HUDEP-2 (cell line): Measurements from ENCODE around the gene DDX51.

Experiments used
- DNase-seq, 76 experiments: peaks; one replicate each; lab custom pipeline; 2025; ENCODE audit not compliant: unreplicated experiment in 76 of 76; lab: John Stamatoyannopoulos, UW

DDX51 gene

DNA sequence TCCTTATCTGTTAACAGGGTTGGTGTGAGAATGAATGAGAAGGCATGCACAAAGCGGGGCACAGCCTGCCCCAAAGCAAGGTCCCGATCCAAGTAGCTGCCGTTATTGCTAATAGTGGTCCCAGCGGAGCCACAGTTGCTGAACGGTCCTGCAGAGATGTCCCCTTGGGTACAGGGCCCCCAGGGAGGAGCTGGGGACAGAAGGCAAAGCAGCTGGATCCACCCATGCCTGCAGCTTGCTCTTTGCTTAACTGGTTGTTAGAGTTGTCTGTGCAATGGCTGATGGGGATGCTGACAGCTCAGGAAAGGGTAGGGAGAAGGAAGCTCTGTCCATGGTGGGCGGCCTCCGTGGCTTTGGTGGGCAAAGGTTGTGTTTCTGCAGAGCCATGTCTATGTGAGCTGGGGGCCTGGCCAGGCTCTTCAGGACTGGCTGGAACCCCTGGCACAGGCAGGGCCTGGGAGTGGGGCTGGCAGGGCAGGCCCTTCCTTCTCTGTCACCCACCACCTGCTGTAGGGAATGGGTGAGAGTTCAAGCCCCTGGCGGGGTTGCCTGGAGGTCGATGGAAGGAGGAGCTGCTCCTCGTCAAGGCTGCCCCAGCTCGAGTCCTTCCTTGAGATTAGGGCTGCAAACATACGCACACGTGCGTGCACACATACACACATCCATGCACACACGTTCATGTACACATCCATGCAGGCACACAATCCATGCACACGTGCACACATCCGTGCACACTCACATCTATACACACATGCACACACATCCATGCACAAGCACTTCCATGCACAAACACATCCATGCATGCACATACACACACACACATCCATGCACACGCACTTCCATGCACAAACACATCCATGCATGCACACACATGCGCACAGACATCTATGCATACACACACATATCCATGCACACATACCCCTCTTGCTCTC is 35.6 kb upstream of the DDX51 start:
- no peak for DNase-seq

DNA sequence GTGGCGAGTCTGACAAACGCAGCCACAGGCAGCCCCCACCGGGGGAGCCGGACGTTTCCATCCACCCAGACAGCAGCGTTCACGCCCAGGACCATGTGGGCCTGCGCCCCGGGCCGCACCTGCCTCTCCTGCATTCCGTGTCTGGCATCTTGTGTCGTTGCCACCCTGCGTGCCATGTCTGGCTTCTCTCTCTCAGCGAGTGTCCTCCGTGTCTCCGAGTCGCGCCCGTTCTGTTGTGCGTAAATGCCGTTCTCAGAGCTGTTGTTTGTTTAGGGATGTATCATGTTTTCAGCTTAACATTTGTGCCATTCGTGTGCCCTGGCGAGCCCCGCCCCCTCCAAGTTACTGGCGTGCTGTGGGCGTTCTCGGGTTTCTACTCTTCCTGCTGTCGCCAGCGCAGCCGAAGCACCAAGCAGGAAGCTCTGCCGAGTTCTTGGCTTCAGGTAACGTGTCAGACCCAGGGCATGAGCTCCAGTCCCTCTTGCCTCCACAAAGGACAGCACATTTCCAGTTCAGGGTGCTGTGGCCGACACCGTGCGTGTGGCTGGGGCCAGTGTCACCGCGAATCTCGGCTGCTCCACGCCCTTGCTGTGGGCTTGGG is 34.8 kb upstream of the DDX51 start:
- no peak for DNase-seq

DNA sequence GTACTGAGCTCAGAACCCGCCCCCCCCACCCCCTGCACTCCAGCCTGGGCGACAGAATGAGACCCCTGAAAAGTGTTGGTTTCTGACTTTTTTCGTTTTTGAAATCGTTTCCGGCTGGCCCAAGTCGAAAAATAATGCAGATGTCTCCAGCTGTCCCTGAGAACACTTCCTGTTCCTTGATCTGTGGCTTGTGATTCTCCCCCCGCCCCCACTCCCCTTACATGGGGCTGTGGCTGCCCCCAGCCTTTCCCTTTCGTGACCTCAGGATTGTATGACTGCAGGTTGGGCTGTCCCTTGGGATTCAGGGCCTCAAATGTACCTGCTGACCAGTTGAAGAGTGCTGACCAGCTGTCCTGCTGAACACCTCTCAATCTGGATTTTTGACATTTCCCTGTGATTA is 34.2 kb upstream of the DDX51 start:
- no peak for DNase-seq

DNA sequence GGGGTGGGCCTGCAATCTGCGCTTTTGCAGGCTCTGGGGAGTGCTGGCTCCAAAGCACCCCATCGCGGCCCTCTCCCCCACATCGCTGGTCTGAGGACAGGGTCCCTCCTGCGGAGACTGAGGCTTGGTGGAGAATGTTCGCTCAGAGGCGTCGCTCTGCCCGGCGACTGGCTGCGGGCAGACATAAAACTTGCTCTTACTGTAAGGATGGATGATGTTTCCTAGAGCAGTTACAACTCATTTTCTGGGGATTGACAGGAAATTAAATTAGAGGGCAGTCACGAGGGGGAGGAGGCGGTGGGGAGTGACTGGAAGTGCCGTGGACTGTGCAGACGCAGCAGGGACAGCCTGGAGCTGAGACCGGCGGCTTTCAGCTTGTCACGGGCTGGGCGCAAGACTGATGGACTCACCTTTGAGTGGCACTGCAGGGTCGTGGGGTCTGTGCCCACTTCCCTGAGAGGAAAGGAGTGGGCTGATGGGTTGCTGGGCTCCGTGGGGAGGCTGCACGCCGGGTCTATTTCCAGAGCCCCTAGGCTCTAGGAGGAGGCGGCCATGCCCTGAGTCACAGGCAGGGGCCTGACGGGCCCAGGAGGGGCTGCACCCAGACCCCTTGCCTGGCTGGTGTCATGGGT is 32.9 kb upstream of the DDX51 start:
- no peak for DNase-seq

- no peak for DNase-seq
Observed at GRCh38 chr12:132176385-132176919, 32.3 kb upstream of the DDX51 start.

- DNase-seq: no peak
Observed at GRCh38 chr12:132175496-132176384, 31.6 kb upstream of the DDX51 start.

GRCh38 chr12:132174839-132175490 is 30.8 kb upstream of the DDX51 start:
- no peak for DNase-seq

- no peak for DNase-seq
Observed at GRCh38 chr12:132174015-132174838, 30.1 kb upstream of the DDX51 start.

DNA sequence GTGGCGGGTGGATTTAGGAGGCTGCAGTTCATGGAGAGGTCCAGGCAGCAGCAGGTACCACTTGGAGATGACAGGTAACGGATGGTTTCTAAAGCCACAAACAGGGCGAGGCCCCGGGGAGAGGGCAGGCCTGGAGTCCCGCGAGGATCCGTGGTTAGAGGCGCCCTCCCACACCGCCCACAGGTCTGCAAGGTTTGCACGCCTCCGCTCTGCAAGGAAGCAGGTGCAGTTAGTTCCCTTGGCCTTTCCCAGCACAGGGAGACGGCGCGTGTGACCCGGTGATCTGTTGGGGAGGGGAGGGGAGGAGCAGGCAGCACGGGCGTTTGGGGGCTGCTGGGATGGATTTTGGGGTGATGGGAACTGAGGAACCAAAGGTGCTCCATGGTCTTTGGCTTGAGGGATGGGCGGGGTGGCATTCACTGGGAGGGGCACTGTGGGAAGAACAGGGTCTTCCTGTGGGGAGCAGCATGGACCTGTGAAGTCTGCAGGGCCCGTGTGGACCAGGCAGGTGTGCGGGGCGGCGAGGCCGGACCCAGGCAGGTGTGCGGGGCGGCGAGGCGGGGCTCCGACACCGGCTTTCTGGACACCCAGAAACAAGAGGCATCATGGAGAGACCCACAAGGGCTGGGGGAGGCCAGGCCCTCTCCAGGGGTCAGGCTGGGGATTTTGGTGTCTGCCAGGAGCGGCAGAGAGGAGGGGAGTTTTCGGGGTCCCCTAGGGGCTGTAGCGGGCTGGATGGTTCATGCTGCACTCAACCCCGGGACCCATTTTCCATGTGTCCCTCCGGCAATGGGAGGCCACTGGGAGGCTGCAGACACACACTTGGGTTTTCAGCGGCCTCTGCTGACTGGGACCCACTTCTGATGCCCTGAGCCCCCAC is 29.3 kb upstream of the DDX51 start:
- no peak for DNase-seq

- no peak for DNase-seq
Observed at GRCh38 chr12:132172619-132173018, 28.5 kb upstream of the DDX51 start.

- no peak for DNase-seq
Observed at GRCh38 chr12:132171968-132172521, 27.9 kb upstream of the DDX51 start.

DNA sequence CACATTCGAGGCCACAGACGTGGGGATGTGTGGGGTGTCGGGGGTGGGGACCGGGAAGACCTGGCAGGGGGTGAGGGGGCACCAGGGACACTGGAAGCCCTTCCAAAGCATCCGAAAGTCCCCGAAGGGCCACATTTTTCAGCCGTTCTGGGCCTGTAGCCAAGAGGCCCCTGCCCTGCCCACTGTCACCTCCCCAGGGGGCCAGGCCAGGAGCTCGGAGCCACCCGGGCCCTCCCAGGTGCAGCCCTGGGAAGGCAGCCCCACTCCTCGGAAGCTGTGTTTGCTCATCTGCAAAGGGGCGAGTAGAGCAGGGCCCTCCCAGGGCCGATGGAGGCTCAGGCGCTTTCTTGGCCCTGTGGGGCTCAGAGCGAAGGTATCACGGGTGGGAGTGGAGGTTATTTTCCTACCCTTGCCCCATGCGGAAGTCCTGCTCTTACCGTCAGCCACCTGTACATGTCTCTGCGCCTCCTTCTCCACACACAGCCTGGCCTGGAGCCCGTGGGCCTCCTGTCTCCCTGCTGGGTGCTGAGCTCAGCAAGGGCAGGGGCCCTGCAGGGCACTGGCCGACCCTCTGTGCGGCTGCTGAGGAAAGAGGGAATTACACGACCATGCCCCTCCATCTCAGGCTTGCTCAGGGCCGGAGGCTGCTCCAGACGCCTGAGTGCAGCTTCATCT is 27.3 kb upstream of the DDX51 start:
- DNase-seq: no peak

DNA sequence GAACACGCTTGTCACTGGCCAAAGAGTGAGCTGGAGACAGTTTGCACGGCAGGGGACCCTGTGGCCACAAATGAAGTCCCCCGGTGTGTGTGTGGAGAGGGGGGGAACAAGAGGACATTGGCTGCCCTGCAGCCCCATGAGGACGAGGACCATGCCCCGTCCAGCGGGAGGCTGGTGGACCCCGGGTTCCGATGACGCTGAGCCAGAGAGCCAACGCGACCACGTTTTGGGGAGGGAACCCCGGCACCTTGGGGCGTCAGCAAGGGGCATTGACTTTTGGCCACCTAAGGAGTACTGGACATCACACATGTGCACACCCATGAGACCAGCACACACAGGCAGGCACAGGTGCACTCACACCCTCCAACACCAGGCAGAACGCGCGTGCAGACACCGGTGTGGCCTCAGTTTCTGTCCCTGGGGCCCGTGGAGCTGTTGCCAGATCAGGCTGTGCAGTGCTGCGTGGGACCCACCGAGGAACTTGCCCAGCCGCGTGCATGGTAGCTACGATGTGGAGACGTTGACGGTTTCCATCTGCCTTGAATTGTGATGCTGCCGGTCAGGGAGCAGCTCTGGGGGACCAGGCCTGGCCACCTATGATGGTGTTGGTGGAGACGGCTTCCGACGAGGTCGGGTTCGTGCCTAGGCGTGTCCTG is 26.6 kb upstream of the DDX51 start:
- DNase-seq: no peak

DNA sequence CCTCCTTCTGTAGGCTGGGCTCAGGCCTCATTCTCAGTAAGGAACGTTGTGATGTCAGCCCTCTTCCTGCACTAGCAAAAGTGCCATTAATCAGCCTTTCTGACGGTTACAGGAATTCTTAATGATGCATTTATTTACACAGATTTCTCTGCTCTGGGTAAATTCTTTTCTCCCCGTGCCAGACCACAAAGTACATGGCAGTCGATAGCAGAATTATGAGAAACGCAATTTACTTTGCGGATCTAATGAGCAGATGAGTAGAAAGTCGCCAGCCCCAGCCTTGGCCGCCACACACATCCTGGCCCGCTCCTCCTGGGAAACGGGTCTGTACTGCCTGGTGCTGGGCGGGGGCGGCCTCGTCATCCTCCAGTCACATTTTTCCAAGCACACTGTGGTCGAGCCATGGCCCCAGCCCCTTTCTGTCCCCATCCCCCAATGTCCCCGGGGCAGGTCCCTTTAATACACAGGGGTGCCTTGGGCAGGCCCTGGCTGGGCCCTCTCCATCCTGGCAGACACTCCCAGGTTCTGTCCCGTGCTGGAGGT is 26.0 kb upstream of the DDX51 start:
- no peak for DNase-seq

DNA sequence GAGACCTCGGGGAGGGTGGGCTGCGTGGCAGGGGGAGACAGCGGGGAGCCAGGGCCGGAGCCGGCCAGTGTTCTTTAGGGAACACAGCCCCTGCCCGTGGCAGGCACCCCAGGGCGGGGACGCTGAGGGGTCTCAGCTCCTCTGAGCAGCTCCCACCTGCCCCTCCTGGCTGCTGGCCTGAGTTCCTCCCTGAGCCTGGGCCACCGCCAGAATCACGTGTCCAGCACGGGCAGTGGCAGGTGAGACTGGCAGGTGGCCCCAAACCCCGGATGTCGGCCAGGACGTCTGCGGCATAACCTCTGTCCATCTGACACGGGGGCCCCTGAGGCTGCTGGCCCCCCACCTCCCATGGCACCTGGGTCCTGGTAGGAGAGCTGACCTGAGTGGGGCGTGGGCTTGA is 25.3 kb upstream of the DDX51 start:
- DNase-seq: no peak

GRCh38 chr12:132168311-132169031 is 24.4 kb upstream of the DDX51 start:
- no peak for DNase-seq
